Breast epithelium (tissue), 4 donors: ENCODE data around the gene RAMP1. TPM values are rescaled to one million over a fixed set of nuclear protein-coding genes. Genes with fewer than 3 reads are reported as not detected.

Experiments used
- DNase-seq, 2 donors: peaks; one replicate each; pipeline ENCODE4 v3.0.0-alpha.2; 2019; ENCODE audit warnings: low spot score in 2 of 2
- H3K27ac ChIP-seq, 2 donors: fragments of 200-600 bp; sonication (generic) in 1 of 2; one replicate each; pipeline ENCODE4 v1.5.1; 2016 to 2019; ENCODE audit warnings: mild to moderate bottlenecking in 1 of 2
- H3K27me3 ChIP-seq, 2 donors: fragments of 200-600 bp; sonication (generic) in 1 of 2; one replicate each; pipeline versions ENCODE4 v1.5.1 to v1.6.0; 2017 to 2019; ENCODE audit warnings: control low read depth in 1 of 2, mild to moderate bottlenecking in 1 of 2
- H3K36me3 ChIP-seq: fragments of 200-600 bp; one replicate; pipeline ENCODE4 v1.5.1; 2019
- H3K4me1 ChIP-seq, 2 donors: fragments of 200-600 bp; sonication (generic); one replicate each; pipeline ENCODE4 v1.5.1; 2016 to 2019; ENCODE audit warnings: control low read depth in 1 of 2
- H3K4me3 ChIP-seq, 3 donors: fragments of 200-600 bp; sonication (generic); 1 replicate in 2 of 3; 2 replicates in 1 of 3; pipeline ENCODE4 v1.5.1; 2016 to 2019; ENCODE audit warnings: mild to moderate bottlenecking in 3 of 3, moderate library complexity in 2 of 3
- H3K9me3 ChIP-seq, 2 donors: fragments of 200-600 bp; sonication (generic) in 1 of 2; one replicate each; pipeline ENCODE4 v1.5.1; 2016 to 2019; ENCODE audit warnings: control low read depth in 1 of 2
- POLR2A ChIP-seq: fragments of 450-650 bp; IDR thresholded peaks from one replicate; pipeline ENCODE4 v1.6.1; 2016; ENCODE audit warnings: antibody characterized with exemption, mild to moderate bottlenecking, moderate library complexity
- POLR2AphosphoS5 ChIP-seq, 3 donors: sonication (generic); formaldehyde crosslinking; IDR thresholded peaks; one replicate each; pipeline ENCODE4 v1.6.1; 2017; ENCODE audit warnings: antibody characterized with exemption in 3 of 3
- intact Hi-C: fragments of 100-400 bp; cut with DNase I; formaldehyde crosslinking; loops from one replicate; pipeline ENCODE4 v1.15.1; 2023; ENCODE audit warnings: low total_unique reads
- total RNA-seq, 3 donors: library from RNA; depleted of rRNA; stranded (reverse); fragments of >200 nt; gene quantifications; one replicate each; pipeline ENCODE4 v1.1.0, GENCODE V29; 2016
- TF ChIP-seq, protein P1 (sequence below), 3 donors: fragments of 450-650 bp; IDR thresholded peaks; one replicate each; pipeline ENCODE4 v1.5.1; 2016 to 2017; ENCODE audit warnings: antibody characterized with exemption in 3 of 3, mild to moderate bottlenecking in 3 of 3, moderate library complexity in 3 of 3

RAMP1 gene
- total RNA-seq, 3 donors from 2014 or later: 8.2 to 25.9 TPM; not detected in 1

DNA sequence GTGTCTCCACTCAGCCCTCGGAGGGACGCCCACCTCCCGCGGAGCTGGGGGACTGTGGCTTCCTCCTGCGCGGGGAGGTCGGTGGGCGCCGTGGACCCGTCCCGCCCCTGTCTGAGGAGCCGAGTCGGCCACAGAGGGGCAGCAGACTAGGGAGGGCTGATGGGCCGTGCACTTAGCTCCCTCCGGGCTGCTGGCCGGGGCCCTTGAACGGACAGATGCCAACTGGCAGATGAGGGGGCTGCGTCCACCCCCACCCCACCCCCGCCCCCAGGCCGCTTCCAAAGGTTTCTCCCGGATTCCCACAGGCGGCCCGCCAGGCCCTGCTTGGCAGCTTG is 96.9 kb downstream of the RAMP1 start:
- Histone ChIP-seq H3K9me3 (no peaks in the 10 kb centered on the region), H3K4me3 (peak overlapping the region; percentile 9 to 53 (median 18)), H3K27me3 (peaks cover 6 to 28% of the 10 kb centered on the region in 2 donors), H3K4me1 (peaks cover 0 to 6% of the 10 kb centered on the region in 2 donors), H3K36me3 (no peaks in the 10 kb centered on the region), H3K27ac (no peak overlapping the region)
- DNase-seq: no peak
- TF ChIP-seq POLR2AphosphoS5 (IDR thresholded peaks at IDR 0.05): no peak
- no peak for TF ChIP-seq POLR2A
- TF ChIP-seq, protein P1, sequence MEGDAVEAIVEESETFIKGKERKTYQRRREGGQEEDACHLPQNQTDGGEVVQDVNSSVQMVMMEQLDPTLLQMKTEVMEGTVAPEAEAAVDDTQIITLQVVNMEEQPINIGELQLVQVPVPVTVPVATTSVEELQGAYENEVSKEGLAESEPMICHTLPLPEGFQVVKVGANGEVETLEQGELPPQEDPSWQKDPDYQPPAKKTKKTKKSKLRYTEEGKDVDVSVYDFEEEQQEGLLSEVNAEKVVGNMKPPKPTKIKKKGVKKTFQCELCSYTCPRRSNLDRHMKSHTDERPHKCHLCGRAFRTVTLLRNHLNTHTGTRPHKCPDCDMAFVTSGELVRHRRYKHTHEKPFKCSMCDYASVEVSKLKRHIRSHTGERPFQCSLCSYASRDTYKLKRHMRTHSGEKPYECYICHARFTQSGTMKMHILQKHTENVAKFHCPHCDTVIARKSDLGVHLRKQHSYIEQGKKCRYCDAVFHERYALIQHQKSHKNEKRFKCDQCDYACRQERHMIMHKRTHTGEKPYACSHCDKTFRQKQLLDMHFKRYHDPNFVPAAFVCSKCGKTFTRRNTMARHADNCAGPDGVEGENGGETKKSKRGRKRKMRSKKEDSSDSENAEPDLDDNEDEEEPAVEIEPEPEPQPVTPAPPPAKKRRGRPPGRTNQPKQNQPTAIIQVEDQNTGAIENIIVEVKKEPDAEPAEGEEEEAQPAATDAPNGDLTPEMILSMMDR (IDR thresholded peaks at IDR 0.05): no peak
- intact Hi-C loops: no loop called here

DNA sequence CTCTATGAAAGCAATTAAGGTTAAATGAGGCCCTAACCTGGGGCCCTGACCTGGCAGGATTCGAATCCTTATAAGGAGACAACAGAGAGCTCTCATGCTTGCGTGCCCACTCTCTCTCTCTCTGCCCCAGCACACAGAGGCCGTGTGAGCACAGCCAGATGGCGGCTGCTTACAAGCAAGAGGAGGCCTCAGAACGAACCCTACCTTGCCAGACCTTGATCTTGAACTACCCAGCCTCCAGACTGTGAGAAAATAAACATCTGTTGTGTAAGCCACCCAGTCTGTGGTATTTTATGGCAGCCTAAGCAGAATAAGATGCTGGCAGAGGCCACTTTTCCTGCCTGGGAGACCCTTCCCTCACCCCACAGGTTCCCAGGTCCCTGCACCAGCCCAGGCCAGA is 102.2 kb downstream of the RAMP1 start:
- intact Hi-C loops: no loop called here
- no peak for DNase-seq
- TF ChIP-seq, protein P1 (IDR thresholded peaks at IDR 0.05): no peak
- TF ChIP-seq POLR2AphosphoS5 (IDR thresholded peaks at IDR 0.05) (no peak), POLR2A (no peak)
- no peaks in the 10 kb centered on the region for H3K36me3 ChIP-seq
- peaks cover 0 to 9% of the 10 kb centered on the region in 2 donors for H3K9me3 ChIP-seq
- H3K4me3 ChIP-seq: no peak overlapping the region
- no peaks in the 10 kb centered on the region for H3K4me1 ChIP-seq
- no peak overlapping the region for H3K27ac ChIP-seq
- no peaks in the 10 kb centered on the region for H3K27me3 ChIP-seq

Other genes starting within 250 kb of the RAMP1 start
- 100 to 1,000 TPM in 2 of 3 donors, 10 to 100 TPM in 1; 82.6 to 136 (median 130) TPM for gene LRRFIP1, start 232.0 kb upstream of the RAMP1 start, total RNA-seq
- gene RBM44, start 60.8 kb upstream of the RAMP1 start, total RNA-seq: 1 to 10 TPM; 1.4 to 2.5 (median 2.0) TPM
- gene UBE2F, start 107.4 kb downstream of the RAMP1 start, total RNA-seq: 10 to 100 TPM; 62.6 to 66.9 (median 64.0) TPM
- 10 to 100 TPM; 11.2 to 16.7 (median 12.1) TPM for gene SCLY, start 201.4 kb downstream of the RAMP1 start, total RNA-seq
- gene ESPNL, start 240.7 kb downstream of the RAMP1 start, total RNA-seq: 1 to 10 TPM in 1 of 3 donors, under 1 TPM in 2; 0.15 to 1.3 (median 0.64) TPM